Liver (tissue), 9 donors: ENCODE data around the gene ZNF24. TPM values are rescaled to one million over a fixed set of nuclear protein-coding genes. Genes with fewer than 3 reads are reported as not detected.

ENCODE experiments used
- DNase-seq: peaks from one replicate; pipeline ENCODE4 v3.0.0-alpha.2; 2017; ENCODE audit warnings: low spot score
- H3K27ac ChIP-seq, 2 donors: one replicate each; pipeline ENCODE4 v1.7.0; 2013; ENCODE audit warnings: inconsistent platforms in 2 of 2, low read length in 2 of 2, control low read depth in 1 of 2, low read depth in 1 of 2, mild to moderate bottlenecking in 1 of 2
- H3K27me3 ChIP-seq, 4 donors: one replicate each; pipeline versions ENCODE4 v1.6.1 to v1.7.0; 2013; ENCODE audit warnings: low read length in 3 of 4, inconsistent platforms in 1 of 4, mild to moderate bottlenecking in 1 of 4, moderate library complexity in 1 of 4; ENCODE audit not compliant: control insufficient read depth in 4 of 4, insufficient read depth in 4 of 4
- H3K36me3 ChIP-seq, 4 donors: one replicate each; pipeline versions ENCODE4 v1.6.1 to v1.7.0; 2013; ENCODE audit warnings: low read length in 3 of 4, mild to moderate bottlenecking in 3 of 4, low read depth in 1 of 4, moderate library complexity in 1 of 4; ENCODE audit not compliant: control insufficient read depth in 4 of 4, insufficient read depth in 3 of 4
- H3K4me1 ChIP-seq, 4 donors: one replicate each; pipeline versions ENCODE4 v1.6.1 to v1.7.0; 2013; ENCODE audit warnings: low read length in 3 of 4, mild to moderate bottlenecking in 3 of 4, moderate library complexity in 1 of 4; ENCODE audit not compliant: control insufficient read depth in 4 of 4, insufficient read depth in 4 of 4
- H3K4me3 ChIP-seq, 3 donors: one replicate each; pipeline versions ENCODE4 v1.6.1 to v1.7.0; 2013; ENCODE audit warnings: low read length in 3 of 3, control low read depth in 1 of 3, low read depth in 1 of 3, mild to moderate bottlenecking in 1 of 3
- H3K9ac ChIP-seq, 2 donors: one replicate each; pipeline ENCODE4 v1.7.0; 2013; ENCODE audit warnings: low read length in 2 of 2, mild to moderate bottlenecking in 2 of 2, moderate library complexity in 2 of 2, control low read depth in 1 of 2, low read depth in 1 of 2
- H3K9me3 ChIP-seq, 4 donors: one replicate each; pipeline versions ENCODE4 v1.6.1 to v1.7.0; 2013; ENCODE audit warnings: low read length in 3 of 4; ENCODE audit not compliant: control insufficient read depth in 4 of 4
- ATF3 ChIP-seq: IDR thresholded peaks from 2 replicates; pipeline ENCODE4 v1.6.1; 2016; ENCODE audit warnings: antibody characterized with exemption
- EGR1 ChIP-seq, 2 donors: IDR thresholded peaks; 2 replicates each; pipeline ENCODE4 v1.6.1; 2016 to 2018; ENCODE audit warnings: antibody characterized with exemption in 2 of 2, low read depth in 2 of 2
- FOXA1 ChIP-seq: IDR thresholded peaks from 2 replicates; pipeline ENCODE4 v1.6.1; 2016; ENCODE audit warnings: antibody characterized with exemption
- FOXA2 ChIP-seq: IDR thresholded peaks from 2 replicates; pipeline ENCODE4 v1.6.1; 2016; ENCODE audit warnings: antibody characterized with exemption
- GABPA ChIP-seq, 2 donors: IDR thresholded peaks in 1 of 2; conservative IDR thresholded peaks in 1 of 2; 2 replicates each; pipeline ENCODE4 v1.6.1; 2016; ENCODE audit warnings: antibody characterized with exemption in 2 of 2, mild to moderate bottlenecking in 1 of 2, moderate library complexity in 1 of 2
- HNF4A ChIP-seq, 2 donors: conservative IDR thresholded peaks; 2 replicates each; pipeline ENCODE4 v1.6.1; 2016; ENCODE audit warnings: antibody characterized with exemption in 2 of 2, mild to moderate bottlenecking in 2 of 2
- HNF4G ChIP-seq: IDR thresholded peaks from 2 replicates; pipeline ENCODE4 v1.6.1; 2016; ENCODE audit warnings: antibody characterized with exemption
- JUND ChIP-seq, 2 donors: IDR thresholded peaks; 2 replicates each; pipeline ENCODE4 v1.6.1; 2016; ENCODE audit warnings: antibody characterized with exemption in 2 of 2
- MAX ChIP-seq: IDR thresholded peaks from 2 replicates; pipeline ENCODE4 v1.6.1; 2016; ENCODE audit warnings: antibody characterized with exemption
- NR2F2 ChIP-seq: IDR thresholded peaks from 2 replicates; pipeline ENCODE4 v1.6.1; 2016; ENCODE audit warnings: antibody characterized with exemption
- RAD21 ChIP-seq, 2 donors: IDR thresholded peaks; 2 replicates each; pipeline ENCODE4 v1.6.1; 2016; ENCODE audit warnings: antibody characterized with exemption in 2 of 2, mild to moderate bottlenecking in 2 of 2
- REST ChIP-seq: IDR thresholded peaks from 2 replicates; pipeline ENCODE4 v1.6.1; 2016; ENCODE audit warnings: antibody characterized with exemption, mild to moderate bottlenecking
- RXRA ChIP-seq, 2 donors: IDR thresholded peaks; 2 replicates each; pipeline ENCODE4 v1.6.1; 2017 to 2018; ENCODE audit warnings: antibody characterized with exemption in 2 of 2, mild to moderate bottlenecking in 1 of 2
- SP1 ChIP-seq: IDR thresholded peaks from 2 replicates; pipeline ENCODE4 v1.6.1; 2018; ENCODE audit warnings: antibody characterized with exemption, mild to moderate bottlenecking
- TAF1 ChIP-seq: conservative IDR thresholded peaks from 2 replicates; pipeline ENCODE4 v1.6.1; 2016; ENCODE audit warnings: antibody characterized with exemption, mild to moderate bottlenecking
- ZBTB33 ChIP-seq: IDR thresholded peaks from 2 replicates; pipeline ENCODE4 v1.6.1; 2016; ENCODE audit warnings: antibody characterized with exemption
- WGBS: extraction: QIAGEN DNeasy Blood & Tissue Kit; methylation state at CpG from one replicate; pipeline ENCODE4 v1.1.7; 2013; 5-methylcytosine and 5-hydroxymethylcytosine counted together
- polyA plus RNA-seq, 2 donors: library from polyadenylated mRNA; stranded (reverse) in 1 of 2; unstranded in 1 of 2; fragments of 200-250 nt in 1 of 2; fragments of >200 nt in 1 of 2; fragmentation: Nextera tagmentation in 1 of 2; extraction: Ambion mirVana in 1 of 2; gene quantifications; one replicate each; pipeline versions ENCODE4 v1.2.1 to v1.2.3, GENCODE V29; 2013 to 2015
- total RNA-seq, 2 donors: library from RNA; depleted of rRNA; stranded (reverse); fragments of >200 nt; gene quantifications; one replicate each; pipeline ENCODE4 v1.2.3, GENCODE V29; 2014
- donor health status: healthy.
- donor health status: healthy.
- donor health status: healthy.
- donor health status: healthy.
- donor health status: healthy.

The ZNF24 gene
- total and polyA plus RNA-seq, 4 donors = 9.1 to 30.3 (median 28.9) TPM

GRCh38 chr18:35348001-35348400, 3.8 kb upstream of the ZNF24 start:
- Histone ChIP-seq H3K27me3 (no peaks in the 10 kb centered on the region), H3K27ac (no peak overlapping the region), H3K9me3 (no peaks in the 10 kb centered on the region), H3K36me3 (no peaks in the 10 kb centered on the region), H3K9ac (no peak overlapping the region), H3K4me3 (no peak overlapping the region), H3K4me1 (peaks cover 0 to 24% (median 9%) of the 10 kb centered on the region in 4 donors)
- no peak for TF ChIP-seq FOXA2
- TF ChIP-seq SP1 = no peak
- TF ChIP-seq MAX = no peak
- no peak for TF ChIP-seq GABPA (IDR thresholded peaks at IDR 0.05 in 1 of 2, conservative IDR thresholded peaks at IDR 0.05 in 1 of 2)
- TF ChIP-seq RAD21 (IDR thresholded peaks at IDR 0.05) = no peak
- no peak for TF ChIP-seq RXRA (IDR thresholded peaks at IDR 0.05)
- no peak for TF ChIP-seq EGR1 (IDR thresholded peaks at IDR 0.05; ENCODE audit: low read depth in 2 of 2)
- TF ChIP-seq HNF4A (conservative IDR thresholded peaks at IDR 0.05) = no peak
- TF ChIP-seq ZBTB33 = no peak
- no peak for TF ChIP-seq REST
- 93% methylated on average over 3 of the region's 3 CpGs for WGBS
- DNase-seq = no peak

- peak overlapping the region; percentile 99 for H3K27ac ChIP-seq
Measured at GRCh38 chr18:35345950-35346349, 1.7 kb upstream of the ZNF24 start.

GRCh38 chr18:35345460-35345921, 1.3 kb upstream of the ZNF24 start:
- Histone ChIP-seq H3K9me3 (no peaks in the 10 kb centered on the region), H3K9ac (peak overlapping the region; percentile 10 to 61), H3K27me3 (no peaks in the 10 kb centered on the region), H3K4me1 (peaks cover 6 to 34% (median 17%) of the 10 kb centered on the region in 4 donors), H3K36me3 (peaks cover 0 to 2% (median 0%) of the 10 kb centered on the region in 4 donors), H3K27ac (peak overlapping the region; percentile 99), H3K4me3 (peak overlapping the region; percentile 9 to 79 (median 78))
- 12% methylated on average over 6 of the region's 6 CpGs for WGBS
- no peak for DNase-seq
- TF ChIP-seq TAF1 (peak; percentile 41), REST (no peak), HNF4A (conservative IDR thresholded peaks at IDR 0.05) (peak; percentile 23 to 56), JUND (IDR thresholded peaks at IDR 0.05) (peak in 1 of 2 donors; percentile 21), ZBTB33 (no peak), FOXA2 (peak; percentile 83), NR2F2 (no peak), EGR1 (IDR thresholded peaks at IDR 0.05; ENCODE audit: low read depth in 2 of 2) (no peak), GABPA (IDR thresholded peaks at IDR 0.05 in 1 of 2, conservative IDR thresholded peaks at IDR 0.05 in 1 of 2) (peak in 1 of 2 donors; percentile 60), ATF3 (no peak), HNF4G (no peak), RXRA (IDR thresholded peaks at IDR 0.05) (peak; percentile 51 to 55)

More at GRCh38 chr18:35345950-35346349, 1.7 kb upstream of the ZNF24 start:
- WGBS = 66% methylated on average over 1 of the region's 1 CpG
- Histone ChIP-seq H3K9me3 (no peaks in the 10 kb centered on the region), H3K9ac (peak overlapping the region; percentile 10 to 61), H3K4me1 (peaks cover 6 to 32% (median 16%) of the 10 kb centered on the region in 4 donors), H3K27me3 (no peaks in the 10 kb centered on the region), H3K4me3 (no peak overlapping the region), H3K36me3 (peaks cover 0 to 2% (median 0%) of the 10 kb centered on the region in 4 donors)
- no peak for DNase-seq
- TF ChIP-seq FOXA1 = no peak
- no peak for TF ChIP-seq SP1
